ENCODE measurements around the gene FAM53A. TPM values are rescaled to one million over a fixed set of nuclear protein-coding genes. Genes with fewer than 3 reads are reported as not detected.
"Not testable (repeated sequence)": the region's sequence is repeated elsewhere in the genome, so short reads cannot be mapped to it uniquely, and the experiment has no call there.

Gene FAM53A
- total RNA-seq, 1 experiment from 2014 or later: 7.3 TPM

DNA sequence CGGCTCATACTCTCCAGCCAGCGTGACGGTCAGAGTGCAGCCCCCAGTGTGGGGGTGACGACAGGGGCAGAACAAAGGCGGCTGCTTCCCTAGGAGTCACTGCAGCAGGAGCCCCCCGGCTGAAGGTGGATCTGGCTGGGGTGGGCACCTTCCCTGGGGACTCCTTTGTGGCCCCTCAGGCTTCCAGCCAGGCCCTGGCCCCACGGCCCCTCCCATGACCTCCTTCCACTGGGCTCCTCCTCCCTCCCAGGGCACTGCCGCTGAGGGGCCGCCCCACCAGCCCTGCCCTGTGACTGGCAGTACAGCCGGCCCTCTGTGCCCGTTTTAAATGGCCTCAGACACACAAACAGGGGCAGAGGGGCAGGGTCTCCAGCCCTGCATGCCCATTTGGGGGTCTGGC, 61.9 kb downstream of the FAM53A start:
- DNase-seq (ENCODE audit: low read depth): no peak

DNA sequence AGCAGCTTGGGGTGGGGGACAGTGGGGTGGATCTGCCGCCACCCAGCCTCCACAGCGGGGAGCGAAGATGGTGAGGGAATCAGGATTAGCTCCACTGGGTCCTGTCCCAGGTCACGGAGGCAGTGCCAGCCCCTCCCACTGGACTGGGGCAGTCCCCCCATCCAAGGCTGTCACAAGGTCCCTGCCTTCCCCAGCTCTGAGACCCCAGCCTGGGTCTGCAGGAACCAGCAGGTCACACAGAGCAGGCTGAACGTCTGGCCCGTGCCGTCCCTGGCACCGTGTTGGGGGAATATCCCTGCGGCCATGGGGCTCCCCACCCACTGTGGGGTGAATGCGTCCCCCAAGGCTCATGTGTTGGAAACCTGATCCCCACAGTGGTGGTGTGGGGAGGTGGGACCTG, 62.6 kb downstream of the FAM53A start:
- no peak for DNase-seq (ENCODE audit: low read depth)

DNA sequence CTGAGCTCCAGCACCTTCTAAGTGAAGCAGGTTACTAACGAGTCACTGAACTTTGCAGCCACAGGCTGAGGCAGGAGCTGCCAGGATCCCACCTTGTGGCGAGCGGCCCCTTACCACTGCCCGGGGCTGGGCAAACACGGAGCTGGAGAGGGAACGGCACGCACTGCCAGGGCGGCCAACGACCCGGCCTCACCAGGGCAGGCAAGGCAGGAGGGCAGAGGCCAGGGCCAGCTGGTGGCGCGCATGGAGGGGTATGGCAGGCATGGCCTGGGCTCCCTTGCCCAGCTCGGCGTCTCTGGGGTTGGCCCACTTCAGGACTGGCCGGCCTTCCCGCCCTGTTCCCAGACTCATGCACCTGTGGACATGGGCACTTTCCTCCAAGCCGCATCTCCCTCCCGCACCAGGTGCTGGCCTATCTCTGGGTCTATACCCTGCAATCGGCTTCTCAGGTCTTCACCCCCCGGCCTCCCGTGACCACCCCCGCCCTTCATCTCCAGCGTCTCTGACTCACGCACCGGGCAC, 64.9 kb downstream of the FAM53A start:
- DNase-seq (ENCODE audit: low read depth): no peak

DNA sequence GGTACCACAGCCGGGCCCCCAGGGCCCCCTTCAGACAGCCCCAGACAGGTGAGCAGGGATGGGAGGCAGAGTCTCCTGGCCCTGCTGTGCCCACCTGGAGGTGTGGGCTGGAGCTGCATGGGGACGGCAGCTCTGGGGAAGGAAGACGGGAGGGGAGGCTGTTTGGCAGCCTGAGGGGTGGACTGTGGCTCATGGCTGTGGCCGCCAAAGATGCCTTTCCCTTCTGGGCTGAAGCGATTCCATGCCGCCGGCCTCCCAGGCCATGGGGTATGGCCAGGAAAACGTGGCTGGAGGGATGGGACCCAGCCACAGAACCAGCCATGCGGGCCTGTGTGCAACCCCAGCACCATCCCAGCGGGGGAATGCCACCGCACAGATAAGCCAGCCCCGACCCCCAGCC, 65.7 kb downstream of the FAM53A start:
- no peak for DNase-seq (ENCODE audit: low read depth)

DNA sequence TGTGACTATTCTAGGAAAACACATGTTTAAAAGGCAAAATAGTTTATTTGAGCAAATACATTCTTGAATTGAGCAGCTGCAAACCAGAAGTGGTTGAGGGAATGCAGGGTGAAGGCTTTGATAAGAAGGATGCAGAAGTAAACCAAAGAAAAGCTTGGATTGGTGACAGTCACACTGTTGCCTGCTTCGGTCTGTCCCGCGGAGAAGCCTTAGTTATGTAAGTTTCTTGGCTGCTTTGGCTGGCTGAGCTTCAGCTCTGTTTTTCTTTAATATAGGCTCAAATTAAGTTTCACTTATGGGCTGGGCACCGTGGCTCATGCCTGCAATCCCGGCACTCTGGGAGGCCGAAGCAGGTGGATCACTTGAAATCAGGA, 67.6 kb downstream of the FAM53A start:
- no peak for DNase-seq (ENCODE audit: low read depth)

DNA sequence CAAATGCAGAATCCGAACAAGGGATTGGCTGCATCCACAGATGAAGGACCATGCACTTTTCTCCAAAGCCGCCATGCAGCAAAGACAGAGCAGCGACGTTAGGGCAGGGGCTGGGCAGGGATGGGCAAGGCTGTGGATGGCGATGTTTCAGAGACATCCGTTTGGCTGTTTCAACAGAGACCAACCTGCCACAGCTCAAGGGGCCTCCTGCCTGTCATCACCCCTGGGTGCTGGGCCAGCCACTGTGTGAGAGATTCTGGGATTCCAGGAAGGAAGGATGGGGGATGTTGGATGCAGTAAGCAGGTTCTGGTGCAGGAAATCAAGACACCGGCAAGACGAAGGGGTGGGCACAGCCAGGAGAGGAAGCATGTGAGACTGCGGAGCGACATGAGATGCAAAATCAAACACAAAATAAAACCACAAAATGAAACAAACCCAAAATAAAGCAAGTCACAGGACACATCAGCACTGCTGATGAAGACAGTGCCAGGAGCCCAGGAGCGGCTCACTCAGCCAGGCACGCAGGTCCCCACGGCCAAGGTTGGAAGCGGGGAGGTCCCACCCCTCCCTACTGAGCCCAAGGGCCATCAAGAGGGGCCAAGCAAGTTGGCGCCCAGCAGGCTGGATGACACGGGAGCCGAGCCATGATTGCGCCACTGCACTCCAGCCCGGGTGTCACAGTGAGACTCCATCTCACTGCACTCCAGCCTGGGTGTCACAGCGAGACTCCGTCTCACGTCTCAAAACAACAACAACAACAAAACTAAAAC, 68.1 kb downstream of the FAM53A start:
- DNase-seq (ENCODE audit: low read depth): no peak

DNA sequence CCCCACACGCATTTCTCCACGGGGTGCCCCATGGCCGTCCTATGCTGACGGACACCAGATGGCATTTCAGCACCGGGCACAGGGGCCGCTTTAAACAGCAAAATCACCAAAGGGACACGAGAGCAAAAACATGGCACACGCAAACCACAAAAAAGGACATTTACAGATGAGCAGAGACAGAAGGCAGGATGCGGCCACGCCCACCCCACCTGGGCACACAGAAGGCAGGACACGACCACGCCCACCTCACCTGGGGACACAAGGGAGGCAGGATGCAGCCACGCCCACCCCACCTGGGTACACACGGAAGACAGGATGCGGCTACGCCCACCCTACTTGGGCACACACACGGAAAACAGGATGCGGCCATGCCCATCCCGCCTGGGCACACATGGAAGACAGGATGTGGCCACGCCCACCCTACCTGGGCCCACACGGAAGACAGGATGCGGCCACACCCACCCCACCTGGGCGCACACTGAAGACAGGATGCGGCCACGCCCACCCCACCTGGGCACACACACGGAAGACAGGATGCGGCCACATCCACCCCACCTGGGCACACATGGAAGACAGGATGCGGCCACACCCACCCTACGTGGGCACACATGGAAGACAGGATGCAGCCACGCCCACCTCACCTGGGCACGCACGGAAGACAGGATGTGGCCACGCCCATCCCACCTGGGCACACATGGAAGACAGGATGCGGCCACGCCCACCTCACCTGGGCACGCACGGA, 69.1 kb downstream of the FAM53A start:
- no peak for DNase-seq (ENCODE audit: low read depth)

DNA sequence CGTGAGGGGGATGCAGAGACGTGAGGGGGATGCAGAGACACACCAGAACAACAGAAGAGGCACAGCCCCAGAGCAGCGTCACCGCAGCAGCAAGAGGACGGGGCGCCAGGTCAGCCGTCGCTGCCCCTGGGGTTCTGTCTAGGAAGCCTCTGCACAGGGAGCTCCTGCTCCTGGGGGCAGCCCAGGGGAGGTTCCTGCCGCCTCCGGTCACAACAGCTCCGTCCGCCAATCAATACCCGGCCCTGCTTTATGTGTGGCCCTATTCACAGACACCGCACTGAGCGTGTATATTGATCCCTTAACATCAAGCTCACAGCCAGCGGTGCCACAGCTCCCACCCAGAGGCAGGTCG, 69.6 kb downstream of the FAM53A start:
- DNase-seq (ENCODE audit: low read depth): no peak

DNA sequence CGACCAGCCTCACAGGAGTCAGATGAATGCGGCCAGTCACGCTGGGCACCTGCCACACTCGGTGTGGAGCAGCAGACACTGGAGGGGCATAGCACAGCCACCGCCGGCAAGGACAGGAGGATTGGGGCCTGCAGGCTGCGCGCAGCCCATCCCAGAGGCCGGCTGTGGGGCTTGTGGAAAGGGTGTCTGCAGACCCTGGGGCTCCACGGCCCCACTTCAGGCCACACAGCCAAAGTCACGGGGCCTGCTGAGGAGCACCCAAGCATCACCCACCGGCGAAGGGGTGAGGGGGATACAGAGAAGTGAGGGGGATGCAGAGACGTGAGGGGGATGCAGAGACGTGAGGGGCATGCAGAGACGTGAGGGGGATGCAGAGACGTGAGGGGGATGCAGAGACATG, 70.1 kb downstream of the FAM53A start:
- DNase-seq (ENCODE audit: low read depth): no peak

DNA sequence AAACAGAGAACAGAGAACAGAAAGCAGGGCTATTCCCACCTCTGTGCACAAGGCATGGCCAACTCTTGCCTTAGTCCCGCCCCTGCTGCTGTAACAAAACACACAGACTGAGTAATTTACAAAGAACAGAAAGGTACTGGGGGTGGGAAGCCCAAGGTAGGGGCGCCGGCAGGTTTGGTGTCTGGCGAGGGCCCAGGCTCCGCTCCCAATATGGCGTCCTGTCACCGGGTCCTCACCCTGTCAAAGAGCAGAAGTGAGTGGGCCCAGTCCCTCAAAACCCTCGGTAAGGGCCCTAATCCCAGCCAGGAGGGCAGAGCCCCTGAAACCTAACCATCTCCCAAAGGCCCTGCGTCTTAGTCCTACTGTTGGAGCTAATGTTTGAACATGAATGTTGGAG, 71.0 kb downstream of the FAM53A start:
- DNase-seq (ENCODE audit: low read depth): no peak

DNA sequence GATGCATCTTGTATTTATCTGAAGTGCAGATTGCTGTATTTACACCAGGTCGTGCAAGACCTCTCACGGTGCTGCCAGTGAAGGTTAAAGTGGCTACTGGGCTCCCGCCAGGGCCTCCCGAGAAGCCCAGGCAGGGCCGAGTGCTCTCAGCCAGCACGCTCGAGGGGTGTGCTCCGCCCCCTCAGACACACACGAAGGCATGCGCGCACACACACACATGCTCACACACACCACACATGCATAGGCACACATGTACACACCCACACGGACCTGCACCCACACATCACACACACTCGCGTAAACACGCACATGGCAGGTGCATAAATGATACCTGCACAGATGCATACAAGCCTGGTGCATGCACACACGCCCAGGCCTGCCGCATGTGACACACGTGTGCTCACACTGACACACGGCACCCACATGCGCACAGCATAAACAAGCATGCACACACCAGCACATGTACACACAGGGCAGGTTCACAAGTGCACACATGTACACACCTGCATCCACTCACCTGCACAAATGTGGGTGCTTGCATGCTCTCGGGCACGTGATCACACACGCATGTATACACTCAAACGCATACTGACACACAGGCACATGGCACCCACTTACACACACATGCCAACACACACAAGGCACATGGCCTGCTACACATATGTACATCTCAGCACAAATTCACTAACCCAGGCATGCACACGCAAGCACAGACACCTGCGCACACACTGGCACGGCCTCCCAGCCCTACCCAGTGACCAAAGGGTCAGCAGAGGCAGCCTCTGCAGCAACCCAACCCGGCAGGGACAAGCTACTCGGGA, 71.6 kb downstream of the FAM53A start:
- no peak for DNase-seq (ENCODE audit: low read depth)

DNA sequence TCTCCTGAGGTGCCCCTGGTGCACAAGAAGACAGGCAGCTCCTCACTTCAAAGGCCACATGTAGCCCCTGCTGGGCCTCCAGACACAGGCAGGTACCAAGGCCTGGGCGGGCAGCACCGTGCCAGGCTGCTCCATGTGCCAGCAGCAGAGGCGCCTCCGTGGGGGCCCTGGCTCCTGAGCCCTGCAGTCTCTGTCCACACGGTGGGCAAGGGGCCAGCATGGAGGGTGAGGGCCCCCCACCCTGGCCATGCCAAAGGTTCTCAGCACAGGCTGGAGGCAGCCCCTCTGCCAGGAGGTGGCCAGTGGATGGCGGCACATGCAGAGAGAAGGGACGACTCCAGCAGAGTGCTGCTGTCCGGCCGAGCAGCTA, 72.6 kb downstream of the FAM53A start:
- DNase-seq (ENCODE audit: low read depth): no peak

DNA sequence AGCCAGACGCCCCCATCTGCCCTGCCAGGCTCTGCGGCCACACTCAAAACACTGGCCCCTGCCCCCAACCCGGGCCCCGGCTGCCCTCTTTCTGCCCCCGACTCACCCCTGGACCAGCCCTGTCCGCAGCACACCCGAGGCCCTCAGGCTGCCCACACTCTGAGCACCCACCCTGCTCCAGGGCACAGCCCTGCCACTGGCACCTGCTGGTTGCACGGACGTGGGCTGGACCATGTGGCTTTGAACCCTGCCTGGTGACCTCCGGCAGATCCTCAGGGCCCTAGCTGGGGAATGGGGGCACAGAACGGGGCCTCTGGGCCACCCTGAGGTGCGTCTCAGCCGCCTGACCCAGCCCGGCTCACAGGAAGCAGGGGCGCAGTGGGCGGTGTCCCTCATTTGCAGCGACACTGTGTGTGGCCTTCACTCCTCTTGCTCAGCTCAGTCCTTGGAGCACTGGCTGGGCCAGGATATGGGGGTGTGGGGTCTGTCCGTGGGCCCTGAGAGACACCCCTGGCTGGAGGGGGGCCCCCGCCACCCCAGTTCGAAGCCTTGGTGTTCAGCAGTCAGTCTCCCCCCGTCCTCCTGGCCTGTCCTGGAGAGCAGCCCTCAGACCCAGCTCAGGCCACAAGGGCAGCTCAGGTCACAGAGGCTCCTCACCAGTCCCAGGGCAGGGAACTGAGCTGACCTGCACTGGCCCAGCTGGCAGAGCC, 73.2 kb downstream of the FAM53A start:
- no peak for DNase-seq (ENCODE audit: low read depth)

DNA sequence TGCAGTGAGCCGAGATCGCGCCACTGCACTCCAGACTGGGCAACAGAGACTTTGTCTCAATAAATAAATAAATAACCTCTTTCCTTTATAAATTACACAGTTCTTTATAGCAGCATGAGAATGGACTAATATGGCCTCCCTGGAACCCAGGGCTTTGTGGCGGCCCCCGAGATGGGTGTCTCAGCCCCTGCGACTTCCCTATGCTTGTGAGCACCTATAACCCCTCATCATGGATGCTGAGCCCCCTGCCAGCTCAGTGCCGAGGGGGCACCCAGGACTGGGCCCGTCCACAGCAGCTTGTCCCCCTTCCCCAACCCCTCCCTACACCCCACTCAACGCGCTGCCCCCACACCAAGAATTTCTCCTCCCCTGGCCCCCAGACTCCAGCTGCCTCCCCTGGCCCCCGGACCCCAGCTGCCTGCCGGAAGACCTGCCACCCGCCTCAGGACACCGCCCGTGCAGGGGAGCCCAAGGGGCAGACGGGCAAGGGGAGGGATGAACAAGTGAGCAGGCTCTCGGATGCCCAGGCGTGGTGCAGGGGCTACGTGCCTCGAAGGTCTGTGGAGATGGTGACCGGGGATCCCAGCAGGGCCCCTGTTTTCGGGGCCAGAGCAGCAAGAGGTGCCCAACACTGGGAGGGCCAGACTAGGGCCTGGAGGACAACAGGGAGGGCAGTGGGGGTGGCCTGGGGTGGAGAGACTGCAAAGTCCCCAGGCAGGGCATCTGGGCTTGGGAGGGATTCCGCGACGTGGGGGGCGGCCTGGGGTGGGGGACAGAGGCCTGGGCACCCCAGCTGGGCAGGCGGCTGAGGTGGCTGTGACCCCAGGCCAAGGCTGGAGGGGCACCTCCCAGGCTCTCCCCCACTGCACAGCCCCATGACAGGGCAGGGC, 74.0 kb downstream of the FAM53A start:
- no peak for DNase-seq (ENCODE audit: low read depth)

DNA sequence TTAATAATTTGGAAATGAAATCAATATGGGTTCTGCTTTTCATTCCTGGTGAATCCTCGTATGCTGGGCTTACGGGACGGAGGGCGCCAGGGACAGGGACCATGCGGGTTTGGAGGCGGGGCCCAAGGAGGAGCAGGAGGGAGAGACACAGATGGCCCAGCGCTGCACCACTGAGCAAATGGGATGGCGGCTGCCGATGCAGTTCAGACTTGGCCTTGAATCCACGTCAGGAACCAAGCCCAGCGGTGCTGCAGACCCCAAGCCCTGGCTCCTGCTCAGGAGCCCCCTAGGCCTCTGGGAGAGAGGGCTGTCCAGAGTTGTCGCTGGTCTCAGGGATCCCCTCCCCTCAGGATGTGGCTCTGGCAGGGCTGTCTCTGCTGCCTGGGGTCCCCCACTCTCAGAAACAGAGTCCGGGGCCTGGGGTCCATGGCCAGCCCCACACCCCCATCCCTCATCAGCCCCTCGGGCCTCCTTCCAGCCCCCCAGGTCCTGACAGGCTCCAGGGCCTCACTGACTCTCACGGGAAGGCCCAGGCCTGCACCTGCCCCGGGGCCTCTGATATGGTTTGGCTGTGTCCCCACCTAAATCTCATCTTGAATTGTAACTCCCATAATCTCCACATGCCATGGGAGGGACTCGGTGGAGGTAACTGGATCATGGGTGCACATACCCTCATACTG, 75.2 kb downstream of the FAM53A start:
- DNase-seq (ENCODE audit: low read depth): no peak

DNA sequence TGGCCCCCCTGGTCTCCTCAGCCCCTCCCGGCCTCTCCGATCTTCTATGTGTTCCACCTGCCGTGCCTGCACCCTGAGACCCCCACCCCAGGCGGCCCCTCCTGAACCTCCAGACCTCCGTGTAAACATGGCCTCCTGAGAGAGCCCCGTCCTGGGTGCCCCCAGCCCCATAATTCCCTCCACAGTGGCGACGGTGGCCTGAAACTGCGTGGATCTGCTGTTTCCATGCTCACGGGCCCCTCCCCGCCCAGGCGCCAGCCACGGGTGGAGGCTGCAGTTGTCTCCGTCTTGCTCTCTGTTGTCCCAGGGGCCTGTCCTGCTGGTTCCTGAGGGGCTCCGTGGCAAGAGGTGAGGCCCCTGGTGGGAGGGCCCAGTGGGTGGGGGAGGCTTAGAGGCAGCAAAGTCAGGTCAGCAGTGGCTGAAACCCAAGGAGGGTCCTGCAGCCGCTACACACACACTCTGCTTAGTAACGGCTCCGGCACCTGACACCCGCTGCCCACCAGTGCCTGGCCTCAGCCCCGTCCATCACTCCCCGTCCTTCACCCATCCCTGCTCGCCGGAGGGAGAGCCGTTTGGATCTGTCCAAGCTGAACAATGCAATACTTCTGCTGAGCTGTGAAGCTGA, 75.8 kb downstream of the FAM53A start:
- no peak for DNase-seq (ENCODE audit: low read depth)

DNA sequence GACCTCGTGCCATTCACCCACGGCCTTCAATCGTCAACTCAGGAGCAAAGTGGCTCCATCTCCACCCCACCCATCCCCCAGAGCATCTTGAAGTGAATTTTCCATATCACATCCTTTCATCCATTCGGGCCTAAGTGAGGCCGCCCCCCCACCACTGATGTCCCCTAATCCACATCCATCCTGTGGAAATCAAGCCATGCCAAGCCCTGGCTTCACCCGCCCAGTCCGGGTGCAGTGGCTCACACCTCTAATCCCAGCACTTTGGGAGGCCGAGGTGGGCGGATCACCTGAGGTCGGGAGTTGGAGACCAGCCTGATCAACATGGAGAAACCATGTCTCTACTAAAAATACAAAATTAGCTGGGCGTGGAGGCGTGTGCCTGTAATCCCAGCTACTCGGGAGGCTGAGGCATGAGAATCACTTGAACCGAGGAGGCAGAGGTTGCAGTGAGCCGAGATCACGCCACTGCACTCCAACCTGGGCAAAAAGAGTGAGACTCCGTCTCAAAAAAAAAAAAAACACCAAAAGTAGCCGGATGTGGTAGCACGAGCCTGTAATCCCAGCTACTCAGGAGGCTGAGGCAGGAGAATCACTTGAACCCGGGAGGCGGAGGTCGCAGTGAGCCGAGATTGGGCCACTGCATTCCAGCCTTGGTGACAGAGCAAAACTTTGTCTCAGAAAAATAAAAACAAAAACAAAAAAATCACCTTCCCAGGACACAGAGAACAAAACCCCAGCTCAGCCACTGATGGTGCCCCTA, 76.5 kb downstream of the FAM53A start:
- not testable (repeated sequence) for DNase-seq (ENCODE audit: low read depth)

DNA sequence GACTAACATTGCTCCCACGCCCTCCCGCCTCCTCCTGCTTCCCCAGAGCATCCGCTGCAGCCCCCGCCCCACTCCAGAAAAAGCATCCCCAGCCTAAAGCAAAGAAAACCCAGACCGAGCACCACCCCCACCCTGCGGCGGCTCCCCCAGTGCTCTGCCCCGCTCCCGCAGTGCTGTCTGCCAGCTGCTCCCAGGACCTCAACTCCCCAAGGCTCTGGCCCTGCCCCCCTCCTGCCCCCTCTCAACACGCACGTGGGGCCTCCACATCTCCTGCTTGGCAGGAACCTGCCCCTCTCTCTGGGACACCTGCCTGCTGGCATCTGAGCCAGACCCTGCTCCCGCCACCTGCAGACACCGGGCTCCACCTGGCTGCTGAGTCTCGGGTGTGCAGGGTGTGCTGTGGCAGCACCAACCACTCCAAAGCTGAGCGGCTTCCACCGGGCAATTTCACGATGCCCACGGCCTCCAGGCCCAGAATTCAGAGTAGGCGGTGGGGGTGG, 79.4 kb downstream of the FAM53A start:
- DNase-seq (ENCODE audit: low read depth): no peak

DNA sequence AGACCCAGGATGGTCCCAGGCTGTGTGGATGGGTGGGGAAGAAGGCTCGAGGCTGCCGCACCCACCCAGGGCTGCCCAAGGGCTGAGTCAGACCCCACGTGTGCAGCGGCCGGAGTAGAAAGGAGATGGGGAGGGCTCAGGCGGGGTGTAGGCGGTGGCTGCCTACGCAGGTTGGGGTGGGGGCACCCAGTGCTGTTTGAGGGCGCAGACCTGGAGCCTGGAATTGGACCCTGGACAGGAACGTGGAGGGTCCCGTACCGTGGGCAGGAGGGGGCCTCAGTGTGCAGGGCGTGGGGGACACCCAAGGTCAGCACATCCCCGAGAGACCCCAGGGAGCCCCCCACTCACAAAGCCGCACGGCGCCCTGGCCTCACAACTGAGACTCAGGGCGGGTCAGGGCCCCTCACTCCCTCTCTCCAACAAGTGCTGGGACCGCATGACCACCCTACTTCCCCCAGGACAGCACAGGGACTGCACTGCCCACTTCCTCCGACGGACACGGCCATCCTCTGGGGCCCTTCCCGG, 79.9 kb downstream of the FAM53A start:
- DNase-seq (ENCODE audit: low read depth): peak; percentile 24
